SU-DHL-6 (cell line): Measurements from ENCODE around the gene COL5A1.

ENCODE experiments used
- H2AFZ ChIP-seq: fragments of 200-600 bp; sonication (generic); 2 replicates; pipeline ENCODE4 v1.6.1; 2014; ENCODE audit warnings: low read depth, mild to moderate bottlenecking, moderate library complexity, mixed read lengths, antibody characterized with exemption, low read length; ENCODE audit not compliant: severe bottlenecking
- H3F3A ChIP-seq: fragments of 200-600 bp; shearing (Covaris generic); 2 replicates; pipeline ENCODE4 v1.6.0; 2016; ENCODE audit warnings: antibody characterized with exemption, mild to moderate bottlenecking; ENCODE audit not compliant: insufficient read depth
- H3K27ac ChIP-seq: fragments of 200-600 bp; sonication (generic); 2 replicates; pipeline ENCODE4 v1.5.1; 2016; ENCODE audit warnings: low read depth, mild to moderate bottlenecking, low read length, moderate library complexity, mixed read lengths
- H3K27me3 ChIP-seq: fragments of 200-600 bp; sonication (generic), shearing (Covaris generic); 2 replicates; pipeline ENCODE4 v1.6.0; 2014; ENCODE audit warnings: mild to moderate bottlenecking, low read length
- H3K36me3 ChIP-seq: fragments of 200-600 bp; sonication (generic); 2 replicates; pipeline ENCODE4 v1.6.1; 2014; ENCODE audit warnings: mild to moderate bottlenecking, low read length, mixed read lengths
- H3K4me2 ChIP-seq: fragments of 300-600, 200-600 bp; shearing (Covaris generic), sonication (generic); 2 replicates; pipeline ENCODE4 v1.6.0; 2014; ENCODE audit warnings: low read length, low read depth, mild to moderate bottlenecking; ENCODE audit not compliant: poor library complexity, severe bottlenecking
- H3K4me3 ChIP-seq: fragments of 200-600 bp; sonication (generic); 2 replicates; pipeline ENCODE4 v1.5.1; 2014; ENCODE audit warnings: antibody characterized with exemption, low read length, mild to moderate bottlenecking, mixed read lengths; ENCODE audit not compliant: insufficient read depth, poor library complexity, severe bottlenecking
- H3K79me2 ChIP-seq: fragments of 200-600 bp; sonication (generic); 2 replicates; pipeline ENCODE4 v1.6.1; 2014; ENCODE audit warnings: mild to moderate bottlenecking, low read length, moderate library complexity; ENCODE audit not compliant: insufficient read depth
- H3K9ac ChIP-seq: fragments of 200-600 bp; sonication (generic); 2 replicates; pipeline ENCODE4 v1.7.0; 2014; ENCODE audit warnings: mild to moderate bottlenecking, low read length
- H3K9me2 ChIP-seq: fragments of 200-600 bp; sonication (generic); replicated peaks from 2 replicates; pipeline ENCODE4 v1.6.1; 2014; ENCODE audit warnings: low read length; ENCODE audit not compliant: insufficient read depth
- H3K9me3 ChIP-seq: fragments of 200-600 bp; sonication (generic); 2 replicates; pipeline ENCODE4 v1.6.1; 2014; ENCODE audit warnings: low read length, mixed read lengths; ENCODE audit not compliant: insufficient read depth
- H4K20me1 ChIP-seq: fragments of 200-600 bp; sonication (generic); 2 replicates; pipeline ENCODE4 v1.6.1; 2014; ENCODE audit warnings: low read depth, mild to moderate bottlenecking, antibody characterized with exemption, low read length, moderate library complexity, mixed read lengths
- EZH2phosphoT487 ChIP-seq: fragments of 200-600 bp; sonication (generic), shearing (Covaris generic); conservative IDR thresholded peaks from 2 replicates; pipeline ENCODE4 v1.6.1; 2018; ENCODE audit warnings: mild to moderate bottlenecking, antibody characterized with exemption, low read length, moderate library complexity, mixed read lengths
- TF ChIP-seq, protein P1 (sequence below): fragments of 200-600 bp; sonication (generic); IDR thresholded peaks from one replicate; pipeline ENCODE4 v1.5.1; 2017; ENCODE audit warnings: antibody characterized with exemption, mild to moderate bottlenecking, low read length, moderate library complexity; ENCODE audit not compliant: insufficient read depth, poor library complexity, severe bottlenecking

COL5A1 gene

GRCh38 chr9:134757216-134757975 lies 115.8 kb downstream of the COL5A1 start:
- no peaks in the 10 kb centered on the region for H3F3A ChIP-seq
- H3K36me3 ChIP-seq = no peaks in the 10 kb centered on the region
- no peak overlapping the region for H3K4me3 ChIP-seq
- H3K27ac ChIP-seq = no peak overlapping the region
- H2AFZ ChIP-seq = no peak overlapping the region
- no peaks in the 10 kb centered on the region; the same call in 1 of the 2 replicates for H3K9me3 ChIP-seq
- H3K27me3 ChIP-seq = no peaks in the 10 kb centered on the region
- H3K9me2 ChIP-seq = no peaks in the 10 kb centered on the region
- no peak overlapping the region for H3K4me2 ChIP-seq
- H4K20me1 ChIP-seq = no peaks in the 10 kb centered on the region
- no peak for TF ChIP-seq EZH2phosphoT487
- TF ChIP-seq, protein P1, sequence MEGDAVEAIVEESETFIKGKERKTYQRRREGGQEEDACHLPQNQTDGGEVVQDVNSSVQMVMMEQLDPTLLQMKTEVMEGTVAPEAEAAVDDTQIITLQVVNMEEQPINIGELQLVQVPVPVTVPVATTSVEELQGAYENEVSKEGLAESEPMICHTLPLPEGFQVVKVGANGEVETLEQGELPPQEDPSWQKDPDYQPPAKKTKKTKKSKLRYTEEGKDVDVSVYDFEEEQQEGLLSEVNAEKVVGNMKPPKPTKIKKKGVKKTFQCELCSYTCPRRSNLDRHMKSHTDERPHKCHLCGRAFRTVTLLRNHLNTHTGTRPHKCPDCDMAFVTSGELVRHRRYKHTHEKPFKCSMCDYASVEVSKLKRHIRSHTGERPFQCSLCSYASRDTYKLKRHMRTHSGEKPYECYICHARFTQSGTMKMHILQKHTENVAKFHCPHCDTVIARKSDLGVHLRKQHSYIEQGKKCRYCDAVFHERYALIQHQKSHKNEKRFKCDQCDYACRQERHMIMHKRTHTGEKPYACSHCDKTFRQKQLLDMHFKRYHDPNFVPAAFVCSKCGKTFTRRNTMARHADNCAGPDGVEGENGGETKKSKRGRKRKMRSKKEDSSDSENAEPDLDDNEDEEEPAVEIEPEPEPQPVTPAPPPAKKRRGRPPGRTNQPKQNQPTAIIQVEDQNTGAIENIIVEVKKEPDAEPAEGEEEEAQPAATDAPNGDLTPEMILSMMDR = no peak
- no peak overlapping the region for H3K9ac ChIP-seq
- H3K79me2 ChIP-seq = no peaks in the 10 kb centered on the region

- Histone ChIP-seq H3K27ac (no peak overlapping the region), H3K4me2 (no peak overlapping the region), H3F3A (no peaks in the 10 kb centered on the region), H2AFZ (no peak overlapping the region), H4K20me1 (no peaks in the 10 kb centered on the region), H3K4me3 (no peak overlapping the region), H3K27me3 (no peaks in the 10 kb centered on the region), H3K9me2 (no peaks in the 10 kb centered on the region), H3K9me3 (no peaks in the 10 kb centered on the region; the same call in 1 of the 2 replicates), H3K79me2 (no peaks in the 10 kb centered on the region), H3K9ac (no peak overlapping the region), H3K36me3 (no peaks in the 10 kb centered on the region)
- no peak for TF ChIP-seq EZH2phosphoT487
- TF ChIP-seq, protein P1 = no peak
Measured at GRCh38 chr9:134758949-134759607, 117.5 kb downstream of the COL5A1 start.

DNA sequence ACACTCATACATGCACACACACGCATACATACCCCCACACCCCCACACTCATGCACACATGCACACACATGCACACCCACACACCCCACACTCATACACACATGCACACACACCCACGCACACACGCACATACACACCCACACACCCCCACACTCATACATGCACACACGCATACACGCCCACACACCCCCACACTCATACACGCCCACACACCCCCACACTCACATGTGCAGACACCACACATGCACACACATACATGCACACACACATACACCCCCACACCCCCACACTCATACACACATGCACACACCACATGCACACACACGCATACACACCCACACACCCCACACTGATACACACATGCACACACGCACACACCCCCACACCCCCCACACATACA lies 118.3 kb downstream of the COL5A1 start:
- no peak overlapping the region for H3K9ac ChIP-seq
- H2AFZ ChIP-seq = no peak overlapping the region

More for the DNA sequence above, 118.3 kb downstream of the COL5A1 start:
- H3K36me3 ChIP-seq = no peaks in the 10 kb centered on the region
- no peaks in the 10 kb centered on the region; the same call in 1 of the 2 replicates for H3K9me3 ChIP-seq
- TF ChIP-seq, protein P1 = no peak
- TF ChIP-seq EZH2phosphoT487 = no peak
- H3K4me2 ChIP-seq = no peak overlapping the region
- no peak overlapping the region for H3K4me3 ChIP-seq
- H3F3A ChIP-seq = no peaks in the 10 kb centered on the region
- no peaks in the 10 kb centered on the region for H4K20me1 ChIP-seq
- H3K27ac ChIP-seq = no peak overlapping the region
- H3K79me2 ChIP-seq = no peaks in the 10 kb centered on the region
- H3K9me2 ChIP-seq = no peaks in the 10 kb centered on the region
- H3K27me3 ChIP-seq = no peaks in the 10 kb centered on the region
